WTC11 (cell line): ENCODE results near the gene LAPTM4A.

Experiments used
- FOXK1 ChIP-seq: sonication (generic); formaldehyde crosslinking; IDR thresholded peaks from 2 replicates; pipeline ENCODE4 v1.8.0; 2022; ENCODE audit warnings: mild to moderate bottlenecking, moderate library complexity, missing genetic modification reagents
- GABPB1 ChIP-seq: sonication (generic); formaldehyde crosslinking; IDR thresholded peaks from 2 replicates; pipeline ENCODE4 v1.8.1; 2023; ENCODE audit warnings: mild to moderate bottlenecking, missing genetic modification reagents
- MAX ChIP-seq: sonication (generic); formaldehyde crosslinking; IDR thresholded peaks from 2 replicates; pipeline ENCODE4 v1.8.0; 2022; ENCODE audit warnings: mild to moderate bottlenecking, missing genetic modification reagents
- MXD4 ChIP-seq: fragments of 250-450 bp; sonication (Bioruptor Pico); IDR thresholded peaks from 2 replicates; pipeline ENCODE4 v1.8.0; 2021; ENCODE audit warnings: mild to moderate bottlenecking, moderate library complexity, borderline replicate concordance
- NFYB ChIP-seq: sonication (generic); formaldehyde crosslinking; conservative IDR thresholded peaks from 2 replicates; pipeline ENCODE4 v1.8.0; 2022; ENCODE audit warnings: low read depth, missing genetic modification reagents
- TEAD1 ChIP-seq: sonication (generic); formaldehyde crosslinking; IDR thresholded peaks from 2 replicates; pipeline ENCODE4 v1.8.0; 2022; ENCODE audit warnings: mild to moderate bottlenecking, missing genetic modification reagents
- USF2 ChIP-seq: sonication (generic); formaldehyde crosslinking; IDR thresholded peaks from 2 replicates; pipeline ENCODE4 v1.8.1; 2023; ENCODE audit warnings: mild to moderate bottlenecking, missing genetic modification reagents, moderate library complexity
- ZBTB43 ChIP-seq: sonication (generic); formaldehyde crosslinking; IDR thresholded peaks from 2 replicates; pipeline ENCODE4 v1.8.1; 2023; ENCODE audit warnings: mild to moderate bottlenecking, missing genetic modification reagents

- TF ChIP-seq TEAD1: no peak
- TF ChIP-seq FOXK1 (CRISPR knock-in tag): no peak
- TF ChIP-seq ZBTB43: no peak
- TF ChIP-seq MAX: no peak
- TF ChIP-seq USF2 (CRISPR knock-in tag): no peak
- no peak for TF ChIP-seq NFYB (CRISPR knock-in tag)
- TF ChIP-seq GABPB1: no peak
- no peak for TF ChIP-seq MXD4 (CRISPR knock-in tag)
Observed at GRCh38 chr2:20079546-20080115, 28.2 kb upstream of the LAPTM4A start.
